Endothelial cell of umbilical vein (primary cell): ENCODE results near the gene PAGR1. TPM values are rescaled to one million over a fixed set of nuclear protein-coding genes. Genes with fewer than 3 reads are reported as not detected.

Experiments used
- BruUV-seq: library from RNA; stranded (reverse); fragments of 400-500 nt; replicated peaks from 2 replicates; lab custom pipeline; 2021; lab: Mats Ljungman, UMichigan
- CTCF ChIA-PET: fragments of 300-600, 350-600 bp; sonication (Branson Sonifier 250); formaldehyde crosslinking; loops from one replicate; lab custom pipeline; 2021; ENCODE audit warnings: antibody characterized with exemption, inconsistent platforms; lab: Charles Lee
- POLR2A ChIA-PET: fragments of 300-600, 350-600 bp; sonication (Branson Sonifier 250); formaldehyde crosslinking; loops from one replicate; lab custom pipeline; 2021; ENCODE audit warnings: antibody characterized with exemption, inconsistent platforms; lab: Charles Lee
- DNase-seq: peaks from one replicate; pipeline ENCODE4 v3.0.0-alpha.2; 2011; ENCODE audit warnings: low read depth, low spot score
- FAIRE-seq: peaks from 2 replicates; lab custom pipeline; 2011; peaks lifted over from hg19 to GRCh38; lab: Jason Lieb, UNC
- H2AFZ ChIP-seq: 2 replicates; pipeline ENCODE4 v1.6.0; 2012; ENCODE audit warnings: low read depth, low read length, control low read depth, inconsistent platforms
- H3K27ac ChIP-seq: 2 replicates; pipeline ENCODE4 v1.5.1; 2011; ENCODE audit warnings: low read depth, mild to moderate bottlenecking, control low read depth, low read length, moderate library complexity; ENCODE audit not compliant: insufficient read depth
- H3K27me3 ChIP-seq, 2 experiments: 2 replicates each; pipeline versions ENCODE4 v1.6.0 to v1.6.1; 2011; ENCODE audit warnings: low read length in 2 of 2, mixed read lengths in 1 of 2; ENCODE audit not compliant: control insufficient read depth in 2 of 2, insufficient read depth in 2 of 2
- H3K36me3 ChIP-seq, 2 experiments: 2 replicates in 1 of 2; 3 replicates in 1 of 2; pipeline ENCODE4 v1.5.1; 2011; ENCODE audit warnings: low read length in 2 of 2, mild to moderate bottlenecking in 1 of 2, moderate library complexity in 1 of 2; ENCODE audit not compliant: control insufficient read depth in 2 of 2, insufficient read depth in 2 of 2; ENCODE audit errors: extremely low read depth in 1 of 2
- H3K4me1 ChIP-seq: 3 replicates; pipeline ENCODE4 v1.5.1; 2011; ENCODE audit warnings: mild to moderate bottlenecking, low read length; ENCODE audit not compliant: control insufficient read depth, insufficient read depth; ENCODE audit errors: extremely low read depth
- H3K4me2 ChIP-seq: 2 replicates; pipeline ENCODE4 v1.6.1; 2011; ENCODE audit warnings: low read length, control low read depth, mixed read lengths; ENCODE audit not compliant: insufficient read depth
- H3K4me3 ChIP-seq, 3 experiments: fragments of 200-600 bp in 1 of 3; sonication (generic), shearing (Covaris generic) in 1 of 3; replicated peaks in 1 of 3; 2 replicates each; pipeline ENCODE4 v1.5.1; 2011 to 2016; ENCODE audit warnings: control low read depth in 3 of 3, low read length in 3 of 3, mild to moderate bottlenecking in 2 of 3, inconsistent platforms in 1 of 3, low read depth in 1 of 3, moderate library complexity in 1 of 3; ENCODE audit not compliant: insufficient read depth in 1 of 3
- H3K79me2 ChIP-seq: 2 replicates; pipeline ENCODE4 v1.6.0; 2012; ENCODE audit warnings: low read length, inconsistent platforms; ENCODE audit not compliant: control insufficient read depth, insufficient read depth
- H3K9ac ChIP-seq: replicated peaks from 2 replicates; pipeline ENCODE3; 2011; ENCODE audit warnings: low read length, control low read depth; ENCODE audit not compliant: insufficient read depth; ENCODE audit errors: extremely low read depth
- H3K9me1 ChIP-seq: replicated peaks from 3 replicates; pipeline ENCODE4 v1.6.0; 2011; ENCODE audit warnings: mild to moderate bottlenecking, low read length; ENCODE audit not compliant: control insufficient read depth, insufficient read depth; ENCODE audit errors: extremely low read depth
- H3K9me3 ChIP-seq: replicated peaks from 2 replicates; pipeline ENCODE4 v1.5.1; 2012; ENCODE audit warnings: low read length, inconsistent platforms; ENCODE audit not compliant: control insufficient read depth, insufficient read depth
- H4K20me1 ChIP-seq: replicated peaks from 2 replicates; pipeline ENCODE3; 2011; ENCODE audit warnings: mild to moderate bottlenecking, low read length; ENCODE audit not compliant: control insufficient read depth, insufficient read depth; ENCODE audit errors: extremely low read depth
- EZH2 ChIP-seq: IDR thresholded peaks from 2 replicates; pipeline ENCODE4 v1.6.1; 2012; ENCODE audit warnings: borderline replicate concordance, low read depth, mild to moderate bottlenecking, moderate library complexity, low read length, inconsistent platforms; ENCODE audit not compliant: severe bottlenecking
- FOS ChIP-seq: IDR thresholded peaks from 2 replicates; pipeline ENCODE4 v1.6.1; 2011; ENCODE audit warnings: mild to moderate bottlenecking, low read length, moderate library complexity, borderline replicate concordance; ENCODE audit not compliant: insufficient read depth
- GATA2 ChIP-seq: IDR thresholded peaks from 2 replicates; pipeline ENCODE4 v1.7.0; 2011; ENCODE audit warnings: low read depth, mild to moderate bottlenecking, moderate library complexity, mixed read lengths, low read length; ENCODE audit not compliant: insufficient read length, insufficient read depth
- JUN ChIP-seq: IDR thresholded peaks from 2 replicates; pipeline ENCODE4 v1.6.1; 2011; ENCODE audit warnings: borderline replicate concordance, low read depth; ENCODE audit not compliant: insufficient read length, insufficient read depth
- MYC ChIP-seq: IDR thresholded peaks from one replicate; pipeline ENCODE4 v1.6.1; 2011; ENCODE audit warnings: mild to moderate bottlenecking, low read depth, low read length
- POLR2AphosphoS5 ChIP-seq: IDR thresholded peaks from 2 replicates; pipeline ENCODE4 v1.6.1; 2012; ENCODE audit warnings: low read depth, mild to moderate bottlenecking, control low read depth, low read length, moderate library complexity; ENCODE audit not compliant: insufficient read depth
- dilution Hi-C: fragments of 300-500 bp; cut with MboI; formaldehyde crosslinking; loops from one replicate; pipeline ENCODE4 v1.15.0; 2019; ENCODE audit warnings: low sequenced_read_pairs; ENCODE audit not compliant: extremely low pct_ligation_motif_present
- intact Hi-C: fragments of 100-400 bp; cut with micrococcal nuclease; formaldehyde crosslinking; loops from one replicate; pipeline ENCODE4 v1.10.0; 2022
- polyA plus RNA-seq, 4 experiments: library from polyadenylated mRNA; depleted of rRNA in 3 of 4; stranded (reverse) in 3 of 4; unstranded in 1 of 4; fragments of >200 nt; gene quantifications; 2 replicates each; pipeline versions ENCODE4 v1.2.1 to v1.2.3, GENCODE V29; 2011 to 2012; ENCODE audit warnings: missing spikeins in 1 of 4
- total RNA-seq: library from RNA; stranded (reverse); gene quantifications from 2 replicates; pipeline ENCODE4 v1.2.3, GENCODE V29; 2021

PAGR1 gene
- total and polyA plus RNA-seq, 2 donors (not counting 3 experiments of a cell fraction or from before 2014, with no cell fraction given) = 15.9 to 26.3 TPM

- Histone ChIP-seq H3K9ac (no peak overlapping the region), H3K27me3 (no peaks in the 10 kb centered on the region), H3K9me1 (no peaks in the 10 kb centered on the region), H3K4me3 (no peak overlapping the region), H4K20me1 (no peaks in the 10 kb centered on the region), H3K36me3 (no peaks in the 10 kb centered on the region), H3K4me1 (peaks cover 51% of the 10 kb centered on the region), H3K4me2 (peak overlapping the region; percentile 40), H3K27ac (peak overlapping the region; percentile 73), H3K9me3 (no peaks in the 10 kb centered on the region), H2AFZ (no peak overlapping the region), H3K79me2 (peaks cover 30% of the 10 kb centered on the region)
- peak; percentile 96 for FAIRE-seq
- intact Hi-C loops = loop anchor here (1.0 to 10.0 kb wide), 5 partner anchors 8 to 148 kb away; partner anchors contain the start of genes ASPHD1, CDIPT, KCTD13 and PAGR1
- dilution Hi-C loops = no loop called here
- no TSS peak for BruUV-seq
- CTCF ChIA-PET = interaction anchor here (0.7 to 7.0 kb wide), 7 partner anchors 9 to 124 kb away, joined by 3 to 66 read pairs (median 5); partner anchors contain the start of gene PAGR1
- DNase-seq = peak; percentile 85
- POLR2A ChIA-PET = interaction anchor here (0.6 to 0.7 kb wide), 6 partner anchors 15 to 1014 kb away, joined by 3 to 16 read pairs (median 4); no protein-coding TSS in a partner anchor
- peak; percentile 81 for TF ChIP-seq JUN
- no peak for TF ChIP-seq EZH2
- peak; percentile 31 for TF ChIP-seq POLR2AphosphoS5
- TF ChIP-seq MYC = no peak
- peak; percentile 67 for TF ChIP-seq FOS
- peak; percentile 38 for TF ChIP-seq GATA2
These were observed 8.7 kb downstream of the PAGR1 start for GRCh38 chr16:29824589-29825144.
